WTC11 (cell line): ENCODE data around the gene VAMP3. TPM values are rescaled to one million over a fixed set of nuclear protein-coding genes. Genes with fewer than 3 reads are reported as not detected.

ENCODE experiments used
- ATAC-seq: fragments of 200-7000 bp; cut with Tn5 transposase; 2 replicates; pipeline ENCODE4 v1.10.0; 2021; ENCODE audit warnings: mild to moderate bottlenecking, moderate library complexity
- CTCF ChIA-PET: fragments of 300-600 bp; sonication (Branson Sonifier 250); formaldehyde crosslinking; loops from one replicate; lab custom pipeline; 2021; ENCODE audit warnings: antibody characterized with exemption; lab: Charles Lee
- POLR2A ChIA-PET: fragments of 350-600 bp; sonication (Branson Sonifier 250); formaldehyde crosslinking; loops from one replicate; lab custom pipeline; 2021; ENCODE audit warnings: antibody characterized with exemption; lab: Charles Lee
- DNase-seq: peaks from one replicate; pipeline ENCODE4 v3.0.0; 2021; ENCODE audit warnings: low spot score
- H3K27ac Mint-ChIP-seq: 2 replicates; pipeline ENCODE4 v1.8.0; 2021; ENCODE audit warnings: mixed read lengths
- H3K27me3 Mint-ChIP-seq: 2 replicates; pipeline ENCODE4 v1.8.0; 2021; ENCODE audit warnings: low read depth, mild to moderate bottlenecking, moderate library complexity, mixed read lengths
- H3K36me3 Mint-ChIP-seq: 2 replicates; pipeline ENCODE4 v1.8.0; 2021; ENCODE audit warnings: mixed read lengths
- H3K4me1 Mint-ChIP-seq: 2 replicates; pipeline ENCODE4 v1.8.0; 2022; ENCODE audit warnings: mixed read lengths
- H3K4me3 Mint-ChIP-seq: 2 replicates; pipeline ENCODE4 v1.8.0; 2021; ENCODE audit warnings: mild to moderate bottlenecking, moderate library complexity, mixed read lengths
- H3K9me3 Mint-ChIP-seq: 2 replicates; pipeline ENCODE4 v1.8.0; 2021; ENCODE audit warnings: mixed read lengths
- CREM ChIP-seq: sonication (generic); formaldehyde crosslinking; IDR thresholded peaks from 2 replicates; pipeline ENCODE4 v1.8.1; 2022; ENCODE audit warnings: mild to moderate bottlenecking, missing genetic modification reagents, moderate library complexity
- ELF4 ChIP-seq: sonication (generic); formaldehyde crosslinking; IDR thresholded peaks from 2 replicates; pipeline ENCODE4 v1.8.1; 2022; ENCODE audit warnings: low read depth, mild to moderate bottlenecking, moderate library complexity, missing genetic modification reagents
- ESRRA ChIP-seq: sonication (generic); formaldehyde crosslinking; IDR thresholded peaks from 2 replicates; pipeline ENCODE4 v1.8.1; 2022; ENCODE audit warnings: mild to moderate bottlenecking, missing genetic modification reagents, borderline replicate concordance
- ETV6 ChIP-seq: sonication (generic); formaldehyde crosslinking; IDR thresholded peaks from 2 replicates; pipeline ENCODE4 v1.8.1; 2022; ENCODE audit warnings: mild to moderate bottlenecking, missing genetic modification reagents
- FOXK1 ChIP-seq: sonication (generic); formaldehyde crosslinking; IDR thresholded peaks from 2 replicates; pipeline ENCODE4 v1.8.0; 2022; ENCODE audit warnings: mild to moderate bottlenecking, moderate library complexity, missing genetic modification reagents
- FOXP1 ChIP-seq: sonication (generic); formaldehyde crosslinking; IDR thresholded peaks from 2 replicates; pipeline ENCODE4 v1.8.0; 2022; ENCODE audit warnings: missing genetic modification reagents, mild to moderate bottlenecking, moderate library complexity, borderline replicate concordance
- FOXP4 ChIP-seq: sonication (generic); formaldehyde crosslinking; IDR thresholded peaks from 2 replicates; pipeline ENCODE4 v1.8.0; 2022; ENCODE audit warnings: mild to moderate bottlenecking, missing genetic modification reagents
- IRF2 ChIP-seq: sonication (generic); formaldehyde crosslinking; IDR thresholded peaks from 2 replicates; pipeline ENCODE4 v1.8.0; 2022; ENCODE audit warnings: low read depth, missing genetic modification reagents, borderline replicate concordance
- JUN ChIP-seq: sonication (generic); formaldehyde crosslinking; IDR thresholded peaks from 2 replicates; pipeline ENCODE4 v1.8.0; 2023; ENCODE audit warnings: mild to moderate bottlenecking, missing genetic modification reagents
- NFYB ChIP-seq: sonication (generic); formaldehyde crosslinking; conservative IDR thresholded peaks from 2 replicates; pipeline ENCODE4 v1.8.0; 2022; ENCODE audit warnings: low read depth, missing genetic modification reagents
- NR1H2 ChIP-seq: sonication (generic); formaldehyde crosslinking; IDR thresholded peaks from 2 replicates; pipeline ENCODE4 v1.9.0; 2021; ENCODE audit warnings: mild to moderate bottlenecking, moderate library complexity, missing genetic modification reagents
- NR3C1 ChIP-seq: sonication (generic); formaldehyde crosslinking; conservative IDR thresholded peaks from 2 replicates; pipeline ENCODE4 v1.8.1; 2023; ENCODE audit warnings: low read depth, mild to moderate bottlenecking, missing genetic modification reagents
- RORB ChIP-seq: fragments of 250-450 bp; sonication (Bioruptor Pico); IDR thresholded peaks from 2 replicates; pipeline ENCODE4 v1.9.0; 2021; ENCODE audit warnings: mild to moderate bottlenecking
- SP1 ChIP-seq: sonication (generic); formaldehyde crosslinking; conservative IDR thresholded peaks from 2 replicates; pipeline ENCODE4 v1.8.1; 2022; ENCODE audit warnings: missing genetic modification reagents
- TCF7 ChIP-seq: sonication (generic); formaldehyde crosslinking; IDR thresholded peaks from 2 replicates; pipeline ENCODE4 v1.8.0; 2022; ENCODE audit warnings: mild to moderate bottlenecking, low read depth, missing genetic modification reagents, moderate library complexity
- TEAD1 ChIP-seq: sonication (generic); formaldehyde crosslinking; IDR thresholded peaks from 2 replicates; pipeline ENCODE4 v1.8.0; 2022; ENCODE audit warnings: mild to moderate bottlenecking, missing genetic modification reagents
- TP53 ChIP-seq: sonication (generic); formaldehyde crosslinking; IDR thresholded peaks from 2 replicates; pipeline ENCODE4 v1.8.1; 2023; ENCODE audit warnings: mild to moderate bottlenecking, missing genetic modification reagents
- ZBTB21 ChIP-seq: sonication (generic); formaldehyde crosslinking; IDR thresholded peaks from 2 replicates; pipeline ENCODE4 v1.8.1; 2023; ENCODE audit warnings: mild to moderate bottlenecking, missing genetic modification reagents, borderline replicate concordance
- ZBTB43 ChIP-seq: sonication (generic); formaldehyde crosslinking; IDR thresholded peaks from 2 replicates; pipeline ENCODE4 v1.8.1; 2023; ENCODE audit warnings: mild to moderate bottlenecking, missing genetic modification reagents
- ZNF219 ChIP-seq: sonication (generic); formaldehyde crosslinking; IDR thresholded peaks from 2 replicates; pipeline ENCODE4 v1.8.0; 2023; ENCODE audit warnings: missing genetic modification reagents, mild to moderate bottlenecking, borderline replicate concordance
- ZNF232 ChIP-seq: sonication (generic); formaldehyde crosslinking; IDR thresholded peaks from 2 replicates; pipeline ENCODE4 v1.8.0; 2022; ENCODE audit warnings: mild to moderate bottlenecking, missing genetic modification reagents
- ZNF416 ChIP-seq: fragments of 250-450 bp; sonication (Bioruptor Pico); IDR thresholded peaks from 2 replicates; pipeline ENCODE4 v1.9.0; 2021; ENCODE audit warnings: mild to moderate bottlenecking, inconsistent platforms
- ZNF423 ChIP-seq: fragments of 250-450 bp; sonication (Bioruptor Pico); IDR thresholded peaks from 2 replicates; pipeline ENCODE4 v2.1.2; 2022; ENCODE audit warnings: mild to moderate bottlenecking, moderate library complexity
- total RNA-seq: library from RNA; stranded (reverse); gene quantifications from 3 replicates; pipeline ENCODE4 v1.2.3, GENCODE V29; 2021
- TF ChIP-seq, protein P1 (sequence below): sonication (generic); formaldehyde crosslinking; IDR thresholded peaks from 2 replicates; pipeline ENCODE4 v1.8.1; 2023; ENCODE audit warnings: mild to moderate bottlenecking, missing genetic modification reagents
- TF ChIP-seq, protein P2 (sequence below): fragments of 250-450 bp; sonication (Bioruptor Pico); IDR thresholded peaks from 2 replicates; pipeline ENCODE4 v1.8.0; 2021; ENCODE audit warnings: mild to moderate bottlenecking
- TF ChIP-seq, protein P3 (sequence below): sonication (generic); formaldehyde crosslinking; IDR thresholded peaks from 2 replicates; pipeline ENCODE4 v1.8.0; 2022; ENCODE audit warnings: mild to moderate bottlenecking, missing genetic modification reagents

Gene VAMP3
- total RNA-seq, 1 experiment from 2014 or later, result 40.2 TPM

DNA sequence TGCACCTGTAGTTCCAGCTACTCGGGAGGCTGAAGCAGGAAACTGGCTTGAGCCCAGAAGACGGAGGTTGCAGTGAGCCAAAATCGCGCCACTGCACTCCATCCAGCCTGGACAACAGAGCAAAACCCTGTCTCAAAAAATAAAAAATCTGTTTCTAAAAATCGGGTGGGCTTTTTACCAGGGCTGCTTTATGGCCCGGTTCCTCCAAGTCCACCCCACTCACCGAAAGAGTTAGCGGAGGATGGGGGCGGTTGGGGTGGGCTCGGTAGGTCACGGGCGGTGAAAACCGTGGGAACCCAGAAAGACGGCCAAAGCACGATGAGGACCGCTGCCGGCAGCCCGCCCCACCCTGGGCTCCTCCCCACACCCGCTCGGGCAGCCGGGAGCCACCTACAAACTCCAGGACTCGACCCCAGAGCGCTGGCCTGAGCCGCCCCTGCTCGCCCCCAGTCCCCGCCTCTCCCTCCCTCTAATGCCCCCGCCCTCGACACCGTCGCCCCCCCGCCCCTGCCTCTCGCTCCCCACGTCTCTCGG lies 12.1 kb downstream of the VAMP3 start:
- 0 out of 2 replicates have a peak, but pooled peaks cover 6% of the 10 kb centered on the region for H3K9me3 Mint-ChIP-seq
- peaks cover 10% of the 10 kb centered on the region for H3K4me1 Mint-ChIP-seq
- ChIA-PET CTCF (interaction anchor here (0.6 to 1.3 kb wide), 4 partner anchors 25 to 103 kb away, joined by 3 to 8 read pairs (median 5); no protein-coding TSS in a partner anchor), POLR2A (no interaction called here)
- no peak overlapping the region for H3K27ac Mint-ChIP-seq
- TF ChIP-seq ZNF416 (CRISPR knock-in tag), result peak; percentile 100
- TF ChIP-seq, protein P1, sequence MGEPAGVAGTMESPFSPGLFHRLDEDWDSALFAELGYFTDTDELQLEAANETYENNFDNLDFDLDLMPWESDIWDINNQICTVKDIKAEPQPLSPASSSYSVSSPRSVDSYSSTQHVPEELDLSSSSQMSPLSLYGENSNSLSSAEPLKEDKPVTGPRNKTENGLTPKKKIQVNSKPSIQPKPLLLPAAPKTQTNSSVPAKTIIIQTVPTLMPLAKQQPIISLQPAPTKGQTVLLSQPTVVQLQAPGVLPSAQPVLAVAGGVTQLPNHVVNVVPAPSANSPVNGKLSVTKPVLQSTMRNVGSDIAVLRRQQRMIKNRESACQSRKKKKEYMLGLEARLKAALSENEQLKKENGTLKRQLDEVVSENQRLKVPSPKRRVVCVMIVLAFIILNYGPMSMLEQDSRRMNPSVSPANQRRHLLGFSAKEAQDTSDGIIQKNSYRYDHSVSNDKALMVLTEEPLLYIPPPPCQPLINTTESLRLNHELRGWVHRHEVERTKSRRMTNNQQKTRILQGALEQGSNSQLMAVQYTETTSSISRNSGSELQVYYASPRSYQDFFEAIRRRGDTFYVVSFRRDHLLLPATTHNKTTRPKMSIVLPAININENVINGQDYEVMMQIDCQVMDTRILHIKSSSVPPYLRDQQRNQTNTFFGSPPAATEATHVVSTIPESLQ (CRISPR knock-in tag), result no peak
- TF ChIP-seq SP1, result 0 out of 2 replicates have a peak, but pooled peaks have one; percentile 27
- H3K4me3 Mint-ChIP-seq, result peak overlapping the region; percentile 74
- H3K27me3 Mint-ChIP-seq, result peaks cover 14% of the 10 kb centered on the region
- H3K36me3 Mint-ChIP-seq, result peaks cover 40% of the 10 kb centered on the region
- DNase-seq, result peak; percentile 76
- peak; percentile 66 for ATAC-seq

- H3K4me3 Mint-ChIP-seq, result peak within 1 kb of the TSS; percentile 74
- H3K27ac Mint-ChIP-seq, result no peak within 1 kb of the TSS
- peaks cover 10% of the 10 kb centered on the region for H3K4me1 Mint-ChIP-seq
- H3K9me3 Mint-ChIP-seq, result peaks cover 8% of the 10 kb centered on the region
- peaks cover 14% of the 10 kb centered on the region for H3K27me3 Mint-ChIP-seq
- peak; percentile 96 for DNase-seq
- ChIA-PET POLR2A (interaction anchor here (0.7 kb wide), 1 partner anchor 12 kb away, joined by 3 read pairs; no protein-coding TSS in a partner anchor), CTCF (interaction anchor here (0.6 to 1.3 kb wide), 5 partner anchors 24 to 102 kb away, joined by 3 to 8 read pairs (median 4); no protein-coding TSS in a partner anchor)
- peaks cover 42% of the 10 kb centered on the region for H3K36me3 Mint-ChIP-seq
- peak; percentile 98 for ATAC-seq
- TF ChIP-seq, protein P2, sequence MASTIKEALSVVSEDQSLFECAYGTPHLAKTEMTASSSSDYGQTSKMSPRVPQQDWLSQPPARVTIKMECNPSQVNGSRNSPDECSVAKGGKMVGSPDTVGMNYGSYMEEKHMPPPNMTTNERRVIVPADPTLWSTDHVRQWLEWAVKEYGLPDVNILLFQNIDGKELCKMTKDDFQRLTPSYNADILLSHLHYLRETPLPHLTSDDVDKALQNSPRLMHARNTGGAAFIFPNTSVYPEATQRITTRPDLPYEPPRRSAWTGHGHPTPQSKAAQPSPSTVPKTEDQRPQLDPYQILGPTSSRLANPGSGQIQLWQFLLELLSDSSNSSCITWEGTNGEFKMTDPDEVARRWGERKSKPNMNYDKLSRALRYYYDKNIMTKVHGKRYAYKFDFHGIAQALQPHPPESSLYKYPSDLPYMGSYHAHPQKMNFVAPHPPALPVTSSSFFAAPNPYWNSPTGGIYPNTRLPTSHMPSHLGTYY (CRISPR knock-in tag), result no peak
- TF ChIP-seq NR3C1 (CRISPR knock-in tag), result peak; percentile 88; the same call in 1 of the 2 replicates
- TF ChIP-seq ELF4, result 0 out of 2 replicates have a peak, but pooled peaks have one; percentile 20
- peak; percentile 91; the same call in 1 of the 2 replicates for TF ChIP-seq JUN
- TF ChIP-seq, protein P3, sequence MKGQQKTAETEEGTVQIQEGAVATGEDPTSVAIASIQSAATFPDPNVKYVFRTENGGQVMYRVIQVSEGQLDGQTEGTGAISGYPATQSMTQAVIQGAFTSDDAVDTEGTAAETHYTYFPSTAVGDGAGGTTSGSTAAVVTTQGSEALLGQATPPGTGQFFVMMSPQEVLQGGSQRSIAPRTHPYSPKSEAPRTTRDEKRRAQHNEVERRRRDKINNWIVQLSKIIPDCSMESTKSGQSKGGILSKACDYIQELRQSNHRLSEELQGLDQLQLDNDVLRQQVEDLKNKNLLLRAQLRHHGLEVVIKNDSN, result peak; percentile 54; the same call in 1 of the 2 replicates
- TF ChIP-seq ZNF416 (CRISPR knock-in tag), result no peak
- no peak for TF ChIP-seq NR1H2
- TF ChIP-seq CREM (CRISPR knock-in tag), result peak; percentile 93
- peak; percentile 41; the same call in 1 of the 2 replicates for TF ChIP-seq ZNF232
- no peak for TF ChIP-seq RORB (CRISPR knock-in tag)
- no peak for TF ChIP-seq IRF2 (CRISPR knock-in tag)
- TF ChIP-seq FOXP4 (CRISPR knock-in tag), result peak; percentile 95
- TF ChIP-seq SP1, result peak; percentile 97
- peak; percentile 95 for TF ChIP-seq TP53 (CRISPR knock-in tag)
- TF ChIP-seq ZBTB43, result no peak
- TF ChIP-seq TEAD1, result peak; percentile 95
- peak; percentile 95 for TF ChIP-seq TCF7 (CRISPR knock-in tag)
- peak; percentile 59; the same call in 1 of the 2 replicates for TF ChIP-seq ETV6 (CRISPR knock-in tag)
- peak; percentile 98 for TF ChIP-seq FOXP1 (CRISPR knock-in tag)
- peak; percentile 40; the same call in 1 of the 2 replicates for TF ChIP-seq FOXK1 (CRISPR knock-in tag)
- TF ChIP-seq NFYB (CRISPR knock-in tag), result peak; percentile 78
- TF ChIP-seq ESRRA (CRISPR knock-in tag), result peak; percentile 89; the same call in 1 of the 2 replicates
- TF ChIP-seq ZBTB21 (CRISPR knock-in tag), result no peak
- peak; percentile 56; the same call in 1 of the 2 replicates for TF ChIP-seq ZNF219 (CRISPR knock-in tag)
- no peak; the same call in 1 of the 2 replicates for TF ChIP-seq ZNF423 (CRISPR knock-in tag)
These were observed 12.9 kb downstream of the VAMP3 start, which contains the start of gene PER3 for GRCh38 chr1:7783826-7784491. TSS of gene PER3 (plus strand) at chr1:7784291. CDS start at chr1:7784878, 587 bp downstream.
